Body of pancreas (tissue), 4 donors: ENCODE data around the gene CBFA2T3. TPM values are rescaled to one million over a fixed set of nuclear protein-coding genes. Genes with fewer than 3 reads are reported as not detected.

ENCODE experiments used
- ATAC-seq: fragments of 150-250 bp; one replicate; pipeline ENCODE4 v1.9.1; 2016
- DNase-seq, 4 donors: peaks; one replicate each; pipeline ENCODE4 v3.0.0-alpha.2; 2019
- H3K27ac ChIP-seq, 4 donors: fragments of 200-600 bp; sonication (generic); 1 replicate in 3 of 4; 2 replicates in 1 of 4; pipeline versions ENCODE4 v1.5.1 to v1.6.1; 2016 to 2019; ENCODE audit warnings: mild to moderate bottlenecking in 1 of 4, mixed read lengths in 1 of 4, moderate library complexity in 1 of 4
- H3K27me3 ChIP-seq, 2 donors: fragments of 200-600 bp; sonication (generic); one replicate each; pipeline ENCODE4 v1.6.0; 2016; ENCODE audit warnings: mild to moderate bottlenecking in 1 of 2
- H3K36me3 ChIP-seq, 2 donors: fragments of 200-600 bp; sonication (generic); replicated peaks in 1 of 2; 2 replicates each; pipeline ENCODE4 v1.5.1; 2016; ENCODE audit warnings: low read depth in 2 of 2; ENCODE audit not compliant: insufficient read depth in 1 of 2
- H3K4me1 ChIP-seq: fragments of 200-600 bp; sonication (generic); one replicate; pipeline ENCODE4 v1.6.0; 2016
- H3K4me3 ChIP-seq, 2 donors: fragments of 200-600 bp; sonication (generic); 1 replicate in 1 of 2; 2 replicates in 1 of 2; pipeline ENCODE4 v1.5.1; 2016 to 2019
- H3K9me3 ChIP-seq, 3 donors: fragments of 200-600 bp; sonication (generic); 1 replicate in 2 of 3; 2 replicates in 1 of 3; pipeline ENCODE4 v1.5.1; 2016
- POLR2A ChIP-seq, 3 donors: fragments of 450-650 bp; IDR thresholded peaks; one replicate each; pipeline ENCODE4 v1.6.1; 2016; ENCODE audit warnings: antibody characterized with exemption in 3 of 3, mild to moderate bottlenecking in 2 of 3
- WGBS, 2 donors: methylation state at CpG; one replicate each; pipeline ENCODE4 v1.1.5; 2017; 5-methylcytosine and 5-hydroxymethylcytosine counted together
- intact Hi-C: fragments of 100-400 bp; cut with DNase I; formaldehyde crosslinking; loops from one replicate; pipeline ENCODE4 v1.15.1; 2023
- total RNA-seq, 2 donors: library from RNA; depleted of rRNA; stranded (reverse); fragments of >200 nt; gene quantifications; one replicate each; pipeline ENCODE4 v1.1.0, GENCODE V29; 2016
- TF ChIP-seq, protein P1 (sequence below), 7 experiments: fragments of 450-650 bp in 4 of 7; fragments of 200-600 bp in 3 of 7; sonication (generic) in 3 of 7; IDR thresholded peaks; one replicate each; pipeline ENCODE4 v1.5.1; 2016 to 2019; ENCODE audit warnings: antibody characterized with exemption in 7 of 7

Gene CBFA2T3
- total RNA-seq, 2 donors from 2014 or later: 7.8 to 16.2 TPM

DNA sequence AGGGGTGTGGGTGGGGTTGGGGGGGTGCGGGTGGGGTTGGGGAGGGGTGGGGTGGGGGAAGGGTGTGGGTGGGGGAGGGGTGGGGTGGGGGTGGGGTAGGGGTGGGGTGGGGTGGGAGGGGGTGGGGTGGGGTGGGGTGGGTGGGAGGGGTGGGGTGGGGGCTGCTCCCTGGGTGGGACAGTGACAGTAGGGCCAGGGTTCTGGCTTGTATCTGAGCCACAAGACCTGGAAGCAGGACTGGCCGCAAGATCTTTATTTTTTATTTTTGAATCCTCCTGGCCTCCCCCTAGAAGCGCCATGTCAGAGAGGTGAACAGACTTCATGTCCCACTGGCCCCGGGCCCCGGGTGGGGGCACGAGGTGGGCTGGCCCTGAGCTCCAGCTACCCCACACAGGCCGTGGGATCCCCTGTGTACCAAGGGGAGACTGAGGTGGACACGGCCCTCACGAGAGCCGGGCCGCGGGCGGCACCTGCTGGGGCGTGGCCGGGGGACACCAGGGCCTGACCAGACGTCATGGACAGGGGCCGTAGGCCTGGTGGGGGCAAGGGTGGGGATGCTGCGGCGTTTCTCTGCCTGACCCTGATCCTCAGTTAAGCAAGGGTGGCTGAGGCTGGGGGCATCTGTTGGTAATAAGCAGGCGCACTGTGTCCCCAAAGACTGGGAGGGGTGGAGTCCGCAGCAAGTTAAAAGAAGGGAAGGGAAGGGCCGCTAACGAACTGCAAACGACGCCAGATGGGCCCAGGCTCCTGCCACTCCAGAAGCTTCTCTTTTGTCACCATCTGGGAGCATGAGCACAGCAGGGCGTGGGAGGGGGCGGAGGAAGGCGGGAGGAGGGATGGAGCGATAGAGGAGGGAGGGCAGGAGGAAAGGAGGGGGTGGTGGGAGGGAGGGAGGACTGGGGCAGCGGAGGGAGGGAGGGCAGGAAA is 88.3 kb downstream of the CBFA2T3 start:
- no peak overlapping the region for H3K4me3 ChIP-seq
- H3K4me1 ChIP-seq: no peaks in the 10 kb centered on the region
- TF ChIP-seq POLR2A (IDR thresholded peaks at IDR 0.05): no peak
- TF ChIP-seq, protein P1, sequence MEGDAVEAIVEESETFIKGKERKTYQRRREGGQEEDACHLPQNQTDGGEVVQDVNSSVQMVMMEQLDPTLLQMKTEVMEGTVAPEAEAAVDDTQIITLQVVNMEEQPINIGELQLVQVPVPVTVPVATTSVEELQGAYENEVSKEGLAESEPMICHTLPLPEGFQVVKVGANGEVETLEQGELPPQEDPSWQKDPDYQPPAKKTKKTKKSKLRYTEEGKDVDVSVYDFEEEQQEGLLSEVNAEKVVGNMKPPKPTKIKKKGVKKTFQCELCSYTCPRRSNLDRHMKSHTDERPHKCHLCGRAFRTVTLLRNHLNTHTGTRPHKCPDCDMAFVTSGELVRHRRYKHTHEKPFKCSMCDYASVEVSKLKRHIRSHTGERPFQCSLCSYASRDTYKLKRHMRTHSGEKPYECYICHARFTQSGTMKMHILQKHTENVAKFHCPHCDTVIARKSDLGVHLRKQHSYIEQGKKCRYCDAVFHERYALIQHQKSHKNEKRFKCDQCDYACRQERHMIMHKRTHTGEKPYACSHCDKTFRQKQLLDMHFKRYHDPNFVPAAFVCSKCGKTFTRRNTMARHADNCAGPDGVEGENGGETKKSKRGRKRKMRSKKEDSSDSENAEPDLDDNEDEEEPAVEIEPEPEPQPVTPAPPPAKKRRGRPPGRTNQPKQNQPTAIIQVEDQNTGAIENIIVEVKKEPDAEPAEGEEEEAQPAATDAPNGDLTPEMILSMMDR (IDR thresholded peaks at IDR 0.05): no peak
- no peak overlapping the region for H3K27ac ChIP-seq
- peaks cover 0 to 2% of the 10 kb centered on the region in 2 donors for H3K36me3 ChIP-seq
- 71 to 86% methylated on average over 18 to 21 of the region's 30 CpGs for WGBS, 2 donors
- ATAC-seq (no peak), DNase-seq (no peak)
- no peaks in the 10 kb centered on the region for H3K9me3 ChIP-seq
- intact Hi-C loops: no loop called here
- no peaks in the 10 kb centered on the region for H3K27me3 ChIP-seq

DNA sequence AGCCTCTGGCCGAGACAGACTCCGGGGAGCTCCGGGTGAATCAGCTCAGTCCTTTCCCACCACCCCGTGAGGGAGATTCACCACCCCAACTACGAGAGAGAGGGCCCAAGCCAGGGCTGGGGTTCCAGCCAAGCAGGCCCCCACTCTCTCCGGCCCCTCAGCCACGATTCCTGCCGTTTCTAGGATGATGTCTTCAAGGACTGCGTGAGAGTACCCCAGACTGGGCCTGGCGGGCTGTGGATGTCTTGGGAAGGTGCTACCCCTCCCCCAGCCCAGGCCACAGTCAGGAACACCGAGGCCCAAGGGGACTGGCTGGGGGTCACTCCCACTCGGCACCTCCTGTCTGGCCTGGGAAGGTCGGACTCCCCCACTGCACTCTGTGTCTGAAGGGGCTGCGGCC is 89.0 kb downstream of the CBFA2T3 start:
- DNase-seq (no peak), ATAC-seq (no peak)
- Histone ChIP-seq H3K4me3 (no peak overlapping the region), H3K36me3 (peaks cover 0 to 2% of the 10 kb centered on the region in 2 donors), H3K9me3 (no peaks in the 10 kb centered on the region), H3K27ac (peak overlapping the region in 1 of 4 donors; percentile 34), H3K27me3 (no peaks in the 10 kb centered on the region), H3K4me1 (no peaks in the 10 kb centered on the region)
- 75 to 100% methylated on average over 2 to 11 of the region's 14 CpGs for WGBS, 2 donors
- intact Hi-C loops: no loop called here
- TF ChIP-seq, protein P1 (IDR thresholded peaks at IDR 0.05): no peak
- TF ChIP-seq POLR2A (IDR thresholded peaks at IDR 0.05): no peak

DNA sequence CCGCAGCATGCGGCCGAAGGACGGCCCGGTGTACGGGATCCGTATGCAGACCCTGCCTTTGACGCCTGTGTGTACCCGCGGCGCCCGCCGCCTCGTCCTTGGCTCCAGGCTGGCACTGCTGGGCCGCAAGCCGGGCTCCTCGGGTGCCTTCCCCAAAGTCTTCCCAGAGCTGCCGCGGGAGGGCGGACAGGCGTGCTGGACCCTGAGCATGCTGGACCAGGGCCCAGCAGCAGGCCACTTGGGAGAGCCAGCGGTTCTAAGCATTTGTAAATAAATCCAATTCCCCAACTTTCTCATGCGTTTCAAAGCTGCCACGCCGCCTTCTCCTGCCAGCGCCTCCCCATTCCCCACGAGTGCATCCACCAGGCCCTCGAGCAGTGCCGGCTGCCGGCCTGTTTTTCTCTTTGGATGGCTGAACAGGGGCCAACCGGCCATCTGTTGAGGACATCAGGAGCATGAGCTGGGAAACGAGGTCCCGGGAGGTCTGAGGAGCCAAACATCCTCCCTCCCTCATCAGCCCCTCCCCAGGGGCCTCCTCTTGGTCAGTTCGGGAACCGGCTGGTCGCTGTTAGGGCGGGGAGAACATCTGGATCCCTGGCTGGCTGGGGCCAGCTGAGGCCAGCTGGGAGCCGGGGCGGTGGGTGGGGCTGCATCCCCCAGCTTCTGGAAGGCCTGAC is 90.0 kb downstream of the CBFA2T3 start:
- peak; percentile 44 to 63 (median 50) for DNase-seq

DNA sequence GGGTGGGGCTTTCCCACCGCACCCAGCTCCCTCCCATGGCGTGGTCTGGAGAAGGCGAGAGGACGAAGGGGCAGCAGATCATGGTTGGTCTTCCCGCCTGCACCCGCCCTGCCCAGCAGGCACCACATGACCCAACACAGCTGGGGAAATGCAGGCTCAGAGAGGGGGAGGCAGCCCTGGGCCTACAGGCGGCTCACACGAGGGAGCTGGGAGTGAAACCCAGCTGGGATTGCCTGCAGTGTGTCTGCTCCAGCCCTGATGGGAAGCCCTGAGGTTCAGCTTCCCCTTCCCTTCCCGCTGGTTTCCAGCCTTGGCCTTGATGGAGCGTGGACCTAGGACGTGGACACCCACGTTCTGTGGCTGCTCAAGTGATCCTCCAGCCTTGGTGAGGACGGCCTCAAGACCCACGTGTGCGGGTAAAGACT is 90.6 kb downstream of the CBFA2T3 start:
- intact Hi-C loops: no loop called here

More for the DNA sequence above, 90.0 kb downstream of the CBFA2T3 start:
- H3K9me3 ChIP-seq: no peaks in the 10 kb centered on the region
- H3K4me3 ChIP-seq: no peak overlapping the region
- no peaks in the 10 kb centered on the region for H3K27me3 ChIP-seq
- H3K27ac ChIP-seq: peak overlapping the region in 1 of 4 donors; percentile 34
- H3K36me3 ChIP-seq: peaks cover 0 to 2% of the 10 kb centered on the region in 2 donors
- 76 to 87% methylated on average over 14 to 28 of the region's 39 CpGs for WGBS, 2 donors
- TF ChIP-seq, protein P1 (IDR thresholded peaks at IDR 0.05): no peak
- TF ChIP-seq POLR2A (IDR thresholded peaks at IDR 0.05): no peak
- H3K4me1 ChIP-seq: no peaks in the 10 kb centered on the region
- ATAC-seq: peak; percentile 43
- intact Hi-C loops: no loop called here

More for the DNA sequence above, 90.6 kb downstream of the CBFA2T3 start:
- Histone ChIP-seq H3K9me3 (no peaks in the 10 kb centered on the region), H3K36me3 (no peaks in the 10 kb centered on the region), H3K27me3 (no peaks in the 10 kb centered on the region), H3K4me3 (no peak overlapping the region), H3K27ac (peak overlapping the region in 1 of 4 donors; percentile 5), H3K4me1 (no peaks in the 10 kb centered on the region)
- DNase-seq (no peak), ATAC-seq (no peak)
- TF ChIP-seq, protein P1 (IDR thresholded peaks at IDR 0.05): no peak
- TF ChIP-seq POLR2A (IDR thresholded peaks at IDR 0.05): no peak
- WGBS, 2 donors: 92% methylated on average over 13 of the region's 15 CpGs; no CpG with 5 or more reads in 1 of the 2 donors
